ENCODE measurements around the gene UPK1B.
"Not testable (repeated sequence)": the region's sequence is repeated elsewhere in the genome, so short reads cannot be mapped to it uniquely, and the experiment has no call there.

UPK1B gene

DNA sequence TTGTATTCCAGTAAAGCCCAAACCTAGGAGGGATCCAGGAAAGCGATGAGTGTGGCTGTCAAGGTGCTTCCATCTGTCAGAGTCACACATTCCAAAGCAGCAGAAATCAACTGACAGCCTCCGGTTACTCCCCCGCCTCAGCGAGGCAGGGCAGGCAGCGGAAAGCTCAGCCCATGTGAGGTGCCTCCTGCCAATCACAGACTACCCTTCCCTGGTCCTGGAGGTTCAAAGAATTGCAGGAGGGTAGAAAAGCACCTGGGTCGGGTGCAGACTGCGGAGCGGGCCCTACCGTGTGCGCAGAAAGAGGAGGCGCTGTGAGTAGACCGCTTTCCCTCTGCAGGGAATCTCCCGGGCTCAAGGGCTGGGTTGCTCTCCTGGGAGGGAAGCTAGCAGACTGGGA, at the start of gene UPK1B:
TSS of gene UPK1B (plus strand) at position 274 of the 400 bp plus-strand sequence. CDS start 13,144 bp downstream, outside the sequence.
- no peak for DNase-seq (ENCODE audit: low read depth)

DNA sequence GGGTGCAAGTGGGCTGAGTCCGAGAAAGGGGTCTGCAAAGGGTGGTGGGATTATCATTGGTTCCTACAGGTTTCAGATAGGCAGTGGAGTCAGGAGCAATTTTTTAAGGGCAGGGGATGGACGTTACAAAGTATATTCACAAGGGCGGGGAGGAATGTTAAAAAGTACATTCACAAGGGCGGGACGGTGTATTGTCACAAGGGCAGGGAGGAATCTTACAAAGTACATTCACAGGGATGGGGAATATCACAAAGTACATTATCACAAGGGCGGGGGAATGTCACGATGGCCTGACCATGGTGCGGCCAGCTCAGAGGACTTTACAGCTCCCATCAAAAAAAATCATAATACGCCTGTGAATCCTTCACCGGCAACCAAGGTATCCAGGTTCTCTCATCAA, 48.1 kb upstream of the UPK1B start:
- DNase-seq (ENCODE audit: low read depth) = no peak

- no peak for DNase-seq (ENCODE audit: low read depth)
These were observed 47.5 kb upstream of the UPK1B start for GRCh38 chr3:119125742-119126504.

DNA sequence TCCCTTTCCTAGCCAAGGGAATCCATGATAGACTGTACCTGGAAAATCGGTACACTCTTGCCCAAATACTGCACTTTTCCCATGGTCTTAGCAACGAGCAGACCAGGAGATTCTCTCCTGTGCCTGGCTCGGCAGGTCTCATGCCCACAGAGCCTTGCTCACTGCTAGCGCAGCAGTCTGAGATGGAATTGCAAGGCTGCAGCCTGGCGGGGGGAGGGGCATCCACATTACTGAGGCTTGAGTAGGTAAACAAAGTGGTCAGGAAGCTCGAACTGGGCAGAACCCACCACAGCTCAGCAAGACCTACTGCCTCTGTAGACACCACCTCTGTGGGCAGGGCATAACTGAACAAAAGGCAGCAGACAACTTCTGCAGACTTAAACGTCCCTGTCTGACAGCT, 43.1 kb upstream of the UPK1B start:
- not testable (repeated sequence) for DNase-seq (ENCODE audit: low read depth)

DNA sequence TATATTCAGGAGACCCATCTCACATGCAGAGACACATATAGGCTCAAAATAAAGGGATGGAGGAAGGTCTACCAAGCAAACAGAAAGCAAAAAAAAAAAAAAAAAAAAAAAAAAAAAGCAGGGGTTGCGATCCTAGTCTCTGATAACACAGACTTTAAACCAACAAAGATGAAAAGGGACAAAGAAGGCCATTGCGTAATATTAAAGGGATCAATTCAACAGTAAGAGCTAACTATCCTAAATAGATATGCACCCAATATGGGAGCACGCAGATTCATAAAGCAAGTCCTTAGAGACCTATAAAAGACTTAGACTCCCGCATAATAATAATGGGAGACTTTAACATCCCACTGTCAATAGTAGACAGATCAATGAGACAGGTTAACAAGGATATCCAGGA, 41.1 kb upstream of the UPK1B start:
- not testable (repeated sequence) for DNase-seq (ENCODE audit: low read depth)

GRCh38 chr3:119139360-119139759, 34.0 kb upstream of the UPK1B start:
- DNase-seq (ENCODE audit: low read depth) = not testable (repeated sequence)

GRCh38 chr3:119140466-119140865, 32.9 kb upstream of the UPK1B start:
- no peak for DNase-seq (ENCODE audit: low read depth)

DNA sequence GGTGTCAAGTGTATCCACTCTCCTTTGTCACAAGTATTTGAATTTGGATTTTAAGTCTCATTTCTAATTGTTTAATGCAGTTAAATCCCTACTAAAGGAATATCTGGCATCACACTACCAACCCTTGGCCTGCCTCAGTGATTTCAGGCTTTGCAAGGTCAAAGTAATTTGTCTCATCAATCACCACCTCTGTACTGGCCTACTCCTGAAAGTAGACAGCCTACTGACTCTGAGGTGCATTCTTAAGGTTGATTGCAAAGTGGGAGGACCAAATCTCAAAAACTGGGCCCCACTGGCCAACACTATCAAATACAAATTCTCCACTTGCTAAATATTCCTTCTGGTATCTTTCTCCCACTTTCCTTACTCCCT, 28.3 kb upstream of the UPK1B start:
- no peak for DNase-seq (ENCODE audit: low read depth)

GRCh38 chr3:119145500-119146167, 27.8 kb upstream of the UPK1B start, which contains the start of gene TEX55:
Gene TEX55, plus strand, starts transcription at chr3:119146165. Its CDS starts 25 bp downstream, at chr3:119146190.
- no peak for DNase-seq (ENCODE audit: low read depth)

DNA sequence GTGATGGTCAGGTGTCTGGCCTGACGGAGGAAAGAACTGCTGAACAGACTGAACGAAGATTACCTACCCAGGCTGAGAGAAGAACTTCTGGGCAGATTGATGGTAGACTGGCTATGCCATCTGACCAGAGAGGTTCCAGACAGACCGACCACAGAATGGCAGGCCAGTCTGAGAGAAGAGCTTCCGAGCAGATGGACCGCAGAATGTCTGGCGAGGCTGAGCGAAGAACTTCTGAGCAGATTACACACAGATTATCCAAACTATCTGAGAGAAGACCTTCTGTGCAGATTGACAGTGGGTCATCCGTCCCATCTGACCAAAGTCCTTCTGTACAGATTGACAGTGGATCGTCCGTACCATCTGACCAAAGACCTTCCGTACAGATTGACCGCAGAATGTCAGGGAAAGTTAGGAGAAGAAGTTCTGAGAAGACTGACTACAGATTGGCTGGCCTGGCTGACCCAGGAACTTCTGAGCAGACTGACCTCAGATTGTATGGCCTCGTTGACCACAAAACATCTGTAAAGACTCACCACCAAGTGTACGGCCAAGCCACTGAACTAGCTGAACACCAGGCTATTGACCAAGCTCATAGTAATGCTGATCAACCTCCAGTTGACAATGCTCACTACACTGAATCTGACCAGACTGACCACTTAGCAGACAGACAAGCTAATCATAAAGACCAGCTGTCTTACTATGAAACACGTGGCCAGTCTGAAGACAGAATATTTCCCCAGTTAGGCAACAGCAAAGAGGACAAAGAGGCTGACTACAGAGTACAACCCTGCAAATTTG, 26.6 kb upstream of the UPK1B start:
- DNase-seq (ENCODE audit: low read depth) = no peak

DNA sequence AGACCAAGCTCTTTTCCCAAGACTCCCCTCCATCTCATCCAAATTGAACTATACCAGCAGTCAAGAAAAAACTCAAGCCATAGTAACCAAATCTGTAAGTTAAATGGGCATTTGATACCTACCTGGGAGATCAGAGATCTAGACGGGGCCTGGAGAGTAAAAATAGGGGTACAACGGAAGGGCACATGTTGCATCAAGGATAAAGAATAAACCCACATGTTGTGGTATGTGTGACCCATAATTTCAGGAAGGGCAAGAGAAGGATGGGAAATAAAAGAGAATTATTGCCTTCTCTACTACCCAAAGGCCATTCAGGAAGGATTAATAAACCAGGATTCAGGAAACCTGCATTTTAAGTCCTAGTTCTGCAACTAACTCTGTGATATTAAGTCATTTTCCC, 25.9 kb upstream of the UPK1B start:
- DNase-seq (ENCODE audit: low read depth) = no peak

DNA sequence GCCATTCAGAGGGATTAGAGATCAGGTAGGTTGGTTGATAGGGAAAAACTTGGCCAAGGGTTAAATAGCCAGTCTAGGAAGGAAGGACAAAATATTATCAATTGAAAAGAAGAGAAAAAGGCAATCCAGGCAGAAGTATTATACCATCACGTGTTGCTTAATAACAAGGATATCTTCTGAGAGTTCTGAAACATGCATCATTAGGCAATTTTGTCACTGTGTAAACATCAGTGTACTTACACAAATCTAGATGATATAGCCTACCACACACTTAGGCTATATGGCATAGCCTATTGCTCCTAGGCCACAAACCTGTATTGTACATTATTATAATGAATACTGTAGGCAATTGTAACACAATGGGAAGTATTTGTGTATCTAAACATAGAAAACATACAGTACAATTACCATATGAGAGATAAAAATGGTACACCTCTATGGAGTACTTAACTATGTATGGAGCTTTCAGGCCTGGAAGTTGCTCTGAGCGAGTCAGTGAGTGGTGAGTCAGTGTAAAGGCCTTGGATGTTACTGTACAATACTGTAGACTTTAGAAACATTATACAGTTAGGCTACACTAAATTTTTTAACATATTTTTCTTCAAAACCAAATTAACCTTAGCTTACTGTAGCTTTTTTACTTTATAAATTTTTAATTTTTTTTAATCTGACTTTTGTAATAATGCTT, 24.8 kb upstream of the UPK1B start:
- no peak for DNase-seq (ENCODE audit: low read depth)

DNA sequence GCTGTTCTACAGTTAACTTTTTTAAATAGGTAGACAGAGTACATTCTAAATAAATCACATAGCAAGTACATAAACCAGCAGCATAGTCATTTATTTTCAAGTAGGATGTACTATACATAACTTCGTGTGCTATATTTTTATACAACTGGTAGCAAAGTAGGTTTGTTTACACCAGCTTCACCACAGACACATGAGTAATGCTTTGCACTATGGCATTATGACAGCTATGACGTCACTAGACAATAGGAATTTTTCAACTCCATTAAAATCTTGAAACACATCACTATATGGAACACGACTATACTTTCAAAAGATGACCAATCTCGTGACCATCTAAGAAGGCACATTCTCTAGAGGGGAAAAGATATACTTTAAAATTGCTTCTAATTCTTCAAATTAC, 23.9 kb upstream of the UPK1B start:
- no peak for DNase-seq (ENCODE audit: low read depth)

DNA sequence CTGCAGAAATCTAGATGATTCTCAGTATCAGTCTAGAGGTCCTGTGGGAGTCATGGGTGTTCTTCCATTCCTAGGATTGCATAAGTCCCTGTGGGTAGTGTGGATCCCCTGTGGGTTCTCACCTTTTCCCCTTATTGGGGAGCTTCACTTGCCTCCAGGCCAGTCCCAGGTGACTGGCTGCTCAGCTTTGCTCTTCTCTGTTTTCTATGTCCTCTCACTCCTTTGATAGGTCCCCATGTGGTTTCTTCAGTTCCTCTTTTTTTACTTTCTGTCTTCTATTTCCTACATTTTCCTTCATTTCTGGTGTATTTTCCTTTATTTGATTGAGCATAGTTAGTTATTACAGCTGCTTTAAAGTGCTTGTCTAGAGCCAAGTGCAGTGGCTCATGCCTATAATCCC, 16.5 kb upstream of the UPK1B start:
- DNase-seq (ENCODE audit: low read depth) = no peak

DNA sequence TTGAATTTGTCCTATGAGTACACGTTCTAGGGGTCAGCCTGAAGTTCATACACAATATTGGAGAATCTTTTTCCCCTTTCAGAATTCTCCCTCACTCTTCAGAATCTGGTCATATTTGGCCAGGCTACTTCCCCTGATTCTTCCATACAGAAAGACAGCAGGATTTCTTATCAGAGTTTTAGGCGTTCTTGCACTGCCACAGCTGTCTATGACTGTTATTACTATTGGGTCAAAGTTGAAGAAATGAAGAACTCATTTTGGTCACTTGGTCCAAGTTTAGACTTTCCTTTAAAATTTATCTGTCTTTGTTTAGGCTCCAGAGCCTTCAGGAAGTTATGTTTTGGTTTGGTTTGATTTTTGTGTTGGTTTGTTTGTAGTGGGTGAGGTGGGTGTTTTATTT, 15.4 kb upstream of the UPK1B start:
- no peak for DNase-seq (ENCODE audit: low read depth)

DNA sequence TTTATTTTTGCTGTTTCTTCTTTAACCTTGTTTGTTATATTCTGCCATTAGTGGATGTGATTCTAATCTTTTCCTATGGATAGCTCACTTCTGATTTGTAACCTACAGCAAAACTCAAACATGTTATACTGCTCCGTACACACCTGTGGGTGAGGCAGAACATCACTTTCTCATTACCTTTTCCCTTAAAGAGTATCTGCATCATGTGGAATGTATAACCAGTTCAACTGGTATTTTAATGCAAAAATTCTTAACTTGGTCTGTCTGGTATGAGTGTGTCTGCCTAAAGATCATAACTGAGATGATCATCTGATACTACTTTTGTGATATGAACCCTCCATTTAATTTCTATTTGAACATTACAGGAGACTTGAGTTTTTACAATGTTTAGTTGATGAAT, 13.0 kb upstream of the UPK1B start:
- DNase-seq (ENCODE audit: low read depth) = no peak

GRCh38 chr3:119160815-119161214, 12.6 kb upstream of the UPK1B start:
- no peak for DNase-seq (ENCODE audit: low read depth)

DNA sequence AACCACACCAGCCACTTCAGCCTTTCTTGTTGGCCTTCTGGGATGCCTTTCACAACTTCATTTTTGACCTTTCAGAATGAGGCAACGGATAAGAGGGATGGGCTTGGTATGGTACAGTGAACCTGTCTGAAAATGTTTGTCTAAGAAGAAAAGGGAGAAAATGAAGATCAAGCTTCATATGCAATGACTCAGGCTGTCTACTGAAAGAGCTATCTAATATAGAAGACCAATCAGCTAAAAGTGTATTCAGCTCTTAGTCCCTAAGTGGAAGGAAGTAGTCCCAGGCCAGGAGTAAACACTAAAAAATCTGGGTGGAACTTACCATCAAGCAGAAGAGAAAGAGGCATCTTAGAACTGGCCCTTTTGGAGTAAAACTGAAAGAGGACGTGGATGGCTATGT, 12.2 kb upstream of the UPK1B start:
- no peak for DNase-seq (ENCODE audit: low read depth)

DNA sequence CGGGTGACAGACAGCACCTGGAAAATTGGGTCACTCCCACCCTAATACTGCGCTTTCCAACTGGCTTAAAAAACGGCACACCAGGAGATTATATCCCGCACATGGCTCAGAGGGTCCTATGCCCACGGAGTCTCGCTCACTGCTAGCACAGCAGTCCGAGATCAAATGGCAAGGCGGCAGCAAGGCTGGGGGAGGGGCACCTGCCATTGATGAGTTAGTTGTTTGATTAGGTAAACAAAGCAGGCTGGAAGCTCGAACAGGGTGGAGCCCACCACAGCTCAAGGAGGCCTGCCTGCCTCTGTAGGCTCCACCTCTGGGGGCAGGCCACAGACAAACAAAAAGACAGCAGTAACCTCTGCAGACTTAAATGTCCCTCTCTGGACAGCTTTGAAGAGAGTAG, 8.7 kb upstream of the UPK1B start:
- DNase-seq (ENCODE audit: low read depth) = not testable (repeated sequence)

- no peak for DNase-seq (ENCODE audit: low read depth)
These were observed 2.6 kb upstream of the UPK1B start for GRCh38 chr3:119170821-119171220.

GRCh38 chr3:119175872-119176756, 2.7 kb downstream of the UPK1B start:
- no peak for DNase-seq (ENCODE audit: low read depth)

Measured in CMK (cell line).